GM19043 (cell line): Measurements from ENCODE around the gene SNRPA.

Source experiments
- ATAC-seq: cut with Tn5 transposase; IDR thresholded peaks from one replicate; pipeline ENCODE4 v1.9.1; 2021; ENCODE audit warnings: low read depth; ENCODE audit not compliant: unreplicated experiment

The SNRPA gene

DNA sequence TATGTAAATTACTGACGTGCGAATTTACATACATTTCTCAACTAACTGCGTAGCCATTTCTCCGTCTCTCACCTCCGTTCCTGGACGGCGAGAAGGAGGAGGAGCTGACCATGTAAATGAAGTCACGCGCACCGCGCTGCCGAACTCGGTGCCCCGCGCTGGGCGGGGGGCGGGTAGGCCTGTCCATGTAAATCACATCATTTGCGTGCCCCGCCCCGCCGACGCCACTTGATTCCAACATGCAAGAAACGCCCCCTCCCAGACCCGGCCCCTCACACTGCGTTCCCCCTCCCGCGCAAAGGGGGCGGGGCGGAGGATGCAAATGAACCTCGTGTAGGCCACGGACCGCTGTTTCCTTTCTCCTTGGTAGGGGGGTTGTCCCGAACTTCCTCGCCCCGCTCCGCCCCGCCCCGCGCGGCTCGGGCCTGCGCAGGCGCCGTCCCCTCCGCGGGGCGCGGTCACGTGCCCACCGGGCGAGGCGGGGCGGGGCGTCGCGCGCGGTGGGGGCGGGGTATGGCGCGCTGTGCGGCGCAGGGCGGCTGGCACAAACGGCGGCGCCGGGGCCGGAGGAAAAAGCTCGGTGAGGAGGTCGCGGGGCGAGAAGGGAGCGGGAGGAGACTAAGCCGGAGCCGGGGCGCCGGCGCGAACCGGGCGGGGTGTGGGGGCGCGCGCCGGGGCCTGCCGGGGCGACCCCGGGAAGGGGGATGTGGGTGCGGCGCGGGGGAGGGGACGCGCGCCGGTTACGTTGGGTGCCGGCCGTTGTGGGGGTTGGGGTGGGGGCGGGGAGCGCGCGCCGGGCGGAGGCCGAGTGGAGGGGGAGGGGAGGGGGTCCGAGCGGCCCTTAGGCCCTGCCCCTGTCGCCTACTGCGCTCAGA is 47.9 kb downstream of the SNRPA start, which contains the start of gene EGLN2:
Gene EGLN2, plus strand, starts transcription at position 509 of the 875 bp plus-strand sequence. CDS start 1,382 bp downstream, outside the sequence.
- peak; percentile 67 for ATAC-seq

DNA sequence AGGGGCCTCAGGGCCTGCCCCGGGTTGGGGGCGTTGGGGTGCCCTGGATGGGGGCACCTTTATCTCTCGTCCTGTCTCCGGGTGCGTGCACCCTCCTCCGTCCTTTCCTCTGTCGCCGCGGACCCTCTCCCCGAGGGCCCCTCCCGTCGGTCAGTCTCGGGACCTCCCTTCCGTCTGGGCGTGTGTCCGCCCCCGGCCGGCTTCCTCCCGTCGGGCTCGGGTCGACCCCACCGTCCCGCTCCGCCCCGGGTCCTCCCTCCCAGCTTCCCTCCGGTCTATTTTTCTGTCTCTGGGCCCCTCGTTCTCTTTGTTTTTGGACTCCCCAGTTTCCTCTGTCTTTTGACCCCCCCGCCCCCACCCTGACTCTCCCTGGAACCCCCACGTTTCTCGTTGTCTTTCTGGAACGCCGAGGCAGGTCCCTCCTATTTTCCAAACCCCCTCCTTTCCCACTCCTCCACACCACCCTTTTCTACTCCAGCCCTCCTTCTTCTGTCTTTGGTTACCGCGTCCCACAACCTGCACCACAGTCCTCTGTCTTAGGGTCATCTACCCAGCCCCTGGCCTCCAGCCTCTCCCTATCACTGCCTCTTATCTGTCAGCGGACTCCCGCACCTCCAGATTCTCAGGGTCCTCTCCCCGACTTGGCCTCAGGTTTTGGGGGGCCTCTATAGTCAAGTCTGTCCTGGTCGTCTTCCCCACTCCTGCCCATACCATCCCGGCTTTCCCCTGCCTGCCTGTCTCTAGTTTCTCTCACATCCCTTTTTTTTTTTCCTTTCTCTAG is 48.7 kb downstream of the SNRPA start:
- no peak for ATAC-seq

DNA sequence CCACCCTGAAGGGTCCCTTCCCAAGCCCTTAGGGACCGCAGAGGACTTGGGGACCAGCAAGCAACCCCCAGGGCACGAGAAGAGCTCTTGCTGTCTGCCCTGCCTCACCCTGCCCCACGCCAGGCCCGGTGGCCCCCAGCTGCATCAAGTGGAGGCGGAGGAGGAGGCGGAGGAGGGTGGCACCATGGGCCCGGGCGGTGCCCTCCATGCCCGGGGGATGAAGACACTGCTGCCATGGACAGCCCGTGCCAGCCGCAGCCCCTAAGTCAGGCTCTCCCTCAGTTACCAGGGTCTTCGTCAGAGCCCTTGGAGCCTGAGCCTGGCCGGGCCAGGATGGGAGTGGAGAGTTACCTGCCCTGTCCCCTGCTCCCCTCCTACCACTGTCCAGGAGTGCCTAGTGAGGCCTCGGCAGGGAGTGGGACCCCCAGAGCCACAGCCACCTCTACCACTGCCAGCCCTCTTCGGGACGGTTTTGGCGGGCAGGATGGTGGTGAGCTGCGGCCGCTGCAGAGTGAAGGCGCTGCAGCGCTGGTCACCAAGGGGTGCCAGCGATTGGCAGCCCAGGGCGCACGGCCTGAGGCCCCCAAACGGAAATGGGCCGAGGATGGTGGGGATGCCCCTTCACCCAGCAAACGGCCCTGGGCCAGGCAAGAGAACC is 49.5 kb downstream of the SNRPA start:
- ATAC-seq: no peak

DNA sequence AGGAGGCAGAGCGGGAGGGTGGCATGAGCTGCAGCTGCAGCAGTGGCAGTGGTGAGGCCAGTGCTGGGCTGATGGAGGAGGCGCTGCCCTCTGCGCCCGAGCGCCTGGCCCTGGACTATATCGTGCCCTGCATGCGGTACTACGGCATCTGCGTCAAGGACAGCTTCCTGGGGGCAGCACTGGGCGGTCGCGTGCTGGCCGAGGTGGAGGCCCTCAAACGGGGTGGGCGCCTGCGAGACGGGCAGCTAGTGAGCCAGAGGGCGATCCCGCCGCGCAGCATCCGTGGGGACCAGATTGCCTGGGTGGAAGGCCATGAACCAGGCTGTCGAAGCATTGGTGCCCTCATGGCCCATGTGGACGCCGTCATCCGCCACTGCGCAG is 50.0 kb downstream of the SNRPA start:
- no peak for ATAC-seq

DNA sequence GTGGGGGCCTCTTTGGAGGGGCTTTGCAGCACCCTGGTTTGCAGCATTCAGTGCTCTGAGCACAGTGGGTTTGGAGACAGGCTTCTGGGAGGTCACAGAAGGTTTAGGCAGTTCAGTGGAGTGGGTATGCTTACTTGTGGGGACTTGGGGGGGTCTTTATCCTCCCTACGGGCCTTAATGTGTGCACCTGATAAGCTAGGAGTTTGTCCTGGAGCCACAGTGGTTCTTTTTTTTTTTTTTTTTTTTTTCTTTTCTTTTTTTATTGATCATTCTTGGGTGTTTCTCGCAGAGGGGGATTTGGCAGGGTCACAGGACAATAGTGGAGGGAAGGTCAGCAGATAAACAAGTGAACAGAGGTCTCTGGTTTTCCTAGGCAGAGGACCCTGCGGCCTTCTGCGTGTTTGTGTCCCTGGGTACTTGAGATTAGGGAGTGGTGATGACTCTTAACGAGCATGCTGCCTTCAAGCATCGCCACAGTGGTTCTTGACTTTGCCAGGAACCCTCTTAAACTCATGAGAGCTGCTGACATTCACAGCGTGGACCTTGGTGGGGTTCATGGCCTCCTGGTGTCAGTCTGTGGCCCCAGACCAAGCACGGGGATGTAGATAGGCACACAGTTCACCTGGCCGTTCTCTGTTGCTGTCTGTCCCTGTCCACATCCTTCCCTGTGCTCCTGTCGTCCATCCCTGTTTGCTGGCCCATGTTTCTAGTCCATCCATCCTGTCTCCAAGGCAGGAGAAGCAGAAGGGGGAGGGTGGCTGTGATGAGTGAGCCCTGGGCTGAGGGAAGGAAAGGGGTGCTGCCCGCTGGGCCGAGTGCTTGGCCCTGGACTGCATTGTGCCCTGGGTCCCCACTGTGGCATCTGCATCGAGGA is 50.7 kb downstream of the SNRPA start:
- ATAC-seq: no peak

DNA sequence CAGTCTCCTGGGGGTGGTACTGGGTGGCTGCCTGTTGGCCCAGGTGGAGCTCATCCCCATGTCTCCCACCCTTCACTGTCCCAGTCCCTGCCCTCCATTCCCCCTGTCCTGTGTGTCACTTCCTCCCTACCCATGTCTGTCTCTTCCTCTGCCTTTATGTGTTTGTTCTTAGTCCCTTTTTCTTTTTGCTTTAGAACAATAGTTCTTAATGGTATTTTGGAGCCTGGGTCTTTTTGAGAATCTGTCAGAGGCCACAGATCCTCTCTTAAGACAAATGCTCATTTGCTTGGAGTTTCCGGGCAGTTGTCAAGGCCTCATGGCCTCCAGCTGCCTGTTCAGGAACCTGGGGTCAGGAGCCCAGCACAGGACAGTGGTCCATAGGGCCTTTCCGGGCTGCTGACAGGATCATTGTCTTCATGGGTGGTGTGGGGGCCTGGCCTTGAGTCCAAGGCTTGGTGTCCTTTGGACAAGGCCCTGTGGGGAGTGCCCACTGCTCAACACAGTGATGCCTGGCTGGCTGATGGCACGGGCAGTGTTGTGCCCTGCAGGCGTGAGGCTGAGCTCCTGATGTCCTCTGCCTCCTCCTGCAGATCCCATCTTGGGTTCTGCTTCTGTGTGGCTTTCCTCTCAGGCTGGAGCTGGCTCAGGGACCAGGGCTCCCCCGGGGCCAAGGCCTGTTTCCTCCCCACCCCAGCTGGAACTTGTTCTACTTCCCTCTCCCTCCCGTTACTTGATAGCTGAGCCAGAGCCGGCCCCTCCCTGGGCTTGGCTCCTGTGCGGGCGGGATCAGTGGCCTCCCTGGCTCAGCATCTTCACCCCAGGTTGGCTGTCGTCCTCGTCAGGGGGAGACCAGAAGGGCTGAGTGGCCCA is 51.5 kb downstream of the SNRPA start:
- ATAC-seq: no peak

DNA sequence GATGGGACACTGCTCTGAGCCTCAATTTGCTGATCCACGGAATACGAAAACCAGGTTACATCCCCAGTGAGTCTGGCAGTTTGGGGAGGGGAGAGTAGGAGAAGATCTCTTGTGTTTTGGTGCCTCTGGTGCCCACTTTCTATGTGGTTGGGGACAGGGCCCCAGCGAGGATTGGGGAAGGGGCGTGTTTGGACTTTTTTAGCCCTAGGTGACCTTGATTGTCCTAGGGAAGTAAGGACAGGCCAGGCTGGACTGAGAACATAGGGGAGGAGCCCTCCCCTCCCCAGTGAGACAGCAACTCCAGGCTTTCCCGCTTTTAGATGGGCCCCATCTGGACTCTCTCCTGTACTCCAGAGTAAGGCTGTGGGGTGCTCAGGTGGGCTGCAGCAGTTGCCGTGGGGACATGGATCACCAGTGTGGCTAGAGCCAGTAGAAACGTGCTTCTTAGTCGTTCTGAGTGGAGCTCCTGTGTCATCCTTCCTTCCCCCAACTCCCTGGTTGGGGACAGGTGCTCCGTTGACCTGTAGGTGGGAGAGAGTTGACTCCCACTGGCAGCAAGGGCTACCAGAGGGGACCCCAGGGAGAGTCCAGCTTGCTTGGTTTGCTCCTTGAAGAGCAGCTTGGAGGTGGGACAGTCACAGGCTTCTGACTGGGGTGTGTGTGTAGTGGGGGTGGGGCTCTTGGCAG is 52.3 kb downstream of the SNRPA start:
- no peak for ATAC-seq

DNA sequence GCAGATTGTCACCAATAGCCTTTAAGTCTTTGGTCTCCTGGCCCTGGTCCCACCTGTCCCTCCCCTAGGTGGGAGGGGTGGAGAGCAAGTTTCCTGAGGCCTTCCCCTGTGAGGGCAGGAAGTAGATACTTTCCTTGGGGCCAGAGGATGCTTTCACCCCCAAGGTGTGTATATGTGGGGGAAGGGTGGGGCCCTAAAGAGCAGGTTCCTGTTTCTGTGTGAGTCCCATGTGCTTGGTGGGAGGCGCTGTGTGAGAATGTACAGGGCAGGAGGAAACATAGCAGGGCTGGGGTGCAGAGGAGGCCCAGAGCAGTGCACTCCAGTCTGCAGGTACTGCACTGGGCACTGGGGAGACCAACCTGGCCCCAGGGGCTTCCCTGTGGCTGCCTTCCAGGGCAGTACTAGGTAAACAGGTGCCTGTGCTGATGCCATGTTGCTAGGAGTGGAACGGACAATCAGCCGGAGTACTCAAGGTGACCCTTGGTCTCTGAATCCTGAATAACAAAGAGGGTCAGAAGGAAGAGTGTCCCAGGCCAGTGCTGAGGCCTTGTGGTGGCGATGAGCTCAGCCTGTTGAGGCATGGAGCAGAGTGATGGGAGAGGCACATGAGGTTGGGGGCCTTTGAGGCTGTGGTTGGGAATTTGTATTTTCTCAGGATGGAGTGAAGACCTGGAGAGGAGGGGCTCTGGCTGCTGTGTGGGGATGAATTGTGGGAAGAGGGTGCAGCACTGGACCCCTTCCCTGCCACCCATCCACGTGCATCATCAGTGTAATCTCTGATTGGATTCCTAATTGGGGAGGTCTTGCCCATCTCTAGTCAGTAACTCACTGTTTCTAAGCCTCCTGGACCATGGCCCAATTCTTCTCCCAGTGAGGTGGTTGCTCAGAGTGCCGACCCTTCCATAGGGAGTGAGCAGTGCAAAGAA is 53.1 kb downstream of the SNRPA start:
- peak; percentile 38 for ATAC-seq

DNA sequence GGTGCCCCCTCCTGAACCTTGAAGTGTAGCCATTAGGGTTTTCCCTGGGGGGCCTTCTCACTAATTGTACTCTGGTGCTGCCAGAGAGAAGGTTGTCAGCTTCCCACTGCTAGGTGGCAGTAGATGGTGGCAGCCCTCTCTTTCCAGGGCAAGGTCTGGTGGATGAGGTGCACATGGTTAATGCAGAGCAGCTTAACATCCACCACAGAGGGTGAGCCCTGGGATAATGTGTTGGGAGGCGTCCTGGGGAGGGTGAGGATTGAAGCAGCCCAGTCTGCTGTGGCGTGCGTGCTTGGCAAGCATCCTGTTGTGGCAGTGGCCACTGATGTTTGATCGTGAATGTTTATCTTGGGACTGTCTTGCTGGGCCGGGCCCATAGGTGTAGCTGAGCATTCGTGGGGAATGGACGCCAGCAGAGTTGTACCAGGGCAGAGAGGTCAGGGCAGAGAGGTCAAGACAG is 53.8 kb downstream of the SNRPA start:
- no peak for ATAC-seq

DNA sequence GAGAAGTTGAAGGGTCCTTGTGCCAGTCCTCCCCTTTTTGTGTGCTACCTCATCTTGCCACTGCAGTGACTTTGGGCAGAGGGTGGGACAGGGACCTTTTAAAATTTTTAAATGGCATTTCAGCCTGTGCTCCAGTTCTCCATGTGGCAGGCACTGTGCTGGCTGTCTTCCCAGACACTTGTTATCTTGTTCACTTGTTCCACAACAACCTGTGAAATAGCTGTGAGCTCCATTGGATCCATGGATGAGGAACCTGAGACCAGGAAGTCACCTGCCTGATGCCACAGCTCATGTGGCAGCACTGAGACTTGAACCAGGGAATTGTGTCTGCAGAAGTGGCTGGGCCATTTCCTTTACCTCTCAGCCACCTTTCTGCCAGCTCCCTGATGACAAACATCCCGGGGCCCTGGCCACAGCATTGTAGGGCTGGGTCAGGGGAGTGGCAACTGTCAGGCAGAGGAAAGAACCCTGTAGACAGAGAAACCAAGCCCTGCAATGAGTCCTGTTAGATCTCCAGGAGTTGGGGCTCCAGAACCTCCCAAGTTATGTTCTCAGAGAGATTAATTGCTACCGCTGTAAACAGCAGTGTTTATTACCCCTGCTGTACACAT is 54.4 kb downstream of the SNRPA start:
- no peak for ATAC-seq

DNA sequence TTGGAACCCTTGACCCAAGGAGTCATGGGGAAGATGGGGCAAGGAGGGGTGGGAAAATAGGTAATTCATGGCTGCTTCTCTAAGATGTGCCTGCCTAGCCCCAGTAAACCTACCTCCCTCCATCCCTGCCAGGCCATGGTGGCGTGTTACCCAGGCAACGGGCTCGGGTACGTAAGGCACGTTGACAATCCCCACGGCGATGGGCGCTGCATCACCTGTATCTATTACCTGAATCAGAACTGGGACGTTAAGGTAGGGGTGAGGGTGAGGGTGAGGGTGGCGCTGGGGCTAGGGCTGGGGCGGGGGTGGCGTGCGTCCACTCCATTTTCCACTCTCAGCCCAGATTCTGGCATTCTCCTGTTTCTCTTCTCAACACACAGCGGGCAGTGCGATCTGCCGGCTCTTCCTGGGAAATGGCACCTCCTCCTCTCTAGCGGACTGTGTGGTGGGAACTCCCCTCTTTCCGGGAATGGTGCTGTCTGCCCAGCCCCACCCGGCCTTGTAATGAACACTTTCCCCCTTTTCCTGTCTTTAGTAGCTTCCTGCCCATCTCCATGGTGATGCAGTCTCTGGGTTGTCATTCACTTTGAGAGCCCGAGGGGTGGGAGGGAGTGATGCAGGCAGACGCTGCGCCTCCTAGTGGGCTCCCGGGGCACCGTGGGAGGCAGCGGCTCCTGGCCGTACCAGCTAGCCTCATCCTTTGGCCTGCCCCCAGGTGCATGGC is 55.6 kb downstream of the SNRPA start:
- no peak for ATAC-seq

DNA sequence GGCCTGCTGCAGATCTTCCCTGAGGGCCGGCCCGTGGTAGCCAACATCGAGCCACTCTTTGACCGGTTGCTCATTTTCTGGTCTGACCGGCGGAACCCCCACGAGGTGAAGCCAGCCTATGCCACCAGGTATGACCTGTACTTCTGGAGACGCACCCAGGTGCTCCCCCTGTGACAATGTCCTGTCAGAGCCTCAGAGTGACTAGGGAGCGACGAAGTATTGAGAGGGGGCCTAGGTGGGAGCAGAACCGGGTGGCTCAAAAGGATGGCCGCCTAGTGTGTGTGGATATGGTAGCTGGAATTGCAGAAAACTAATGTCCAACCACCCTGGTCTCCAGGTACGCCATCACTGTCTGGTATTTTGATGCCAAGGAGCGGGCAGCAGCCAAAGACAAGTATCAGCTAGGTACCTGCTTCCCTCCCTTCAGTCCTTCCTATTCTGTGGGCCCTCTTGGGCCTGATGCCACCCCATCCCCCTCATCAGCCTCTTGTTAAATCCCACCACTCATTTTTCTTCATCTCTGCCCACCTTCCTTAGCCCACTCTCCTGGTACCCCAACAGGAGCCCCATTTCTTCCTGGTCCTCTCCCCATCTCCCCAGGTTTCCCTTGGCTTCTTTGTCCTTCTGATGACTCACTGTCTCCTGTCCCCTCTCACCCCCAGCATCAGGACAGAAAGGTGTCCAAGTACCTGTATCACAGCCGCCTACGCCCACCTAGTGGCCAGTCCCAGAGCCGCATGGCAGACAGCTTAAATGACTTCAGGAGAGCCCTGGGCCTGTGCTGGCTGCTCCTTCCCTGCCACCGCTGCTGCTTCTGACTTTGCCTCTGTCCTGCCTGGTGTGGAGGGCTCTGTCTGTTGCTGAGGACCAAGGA is 56.4 kb downstream of the SNRPA start:
- ATAC-seq: no peak

DNA sequence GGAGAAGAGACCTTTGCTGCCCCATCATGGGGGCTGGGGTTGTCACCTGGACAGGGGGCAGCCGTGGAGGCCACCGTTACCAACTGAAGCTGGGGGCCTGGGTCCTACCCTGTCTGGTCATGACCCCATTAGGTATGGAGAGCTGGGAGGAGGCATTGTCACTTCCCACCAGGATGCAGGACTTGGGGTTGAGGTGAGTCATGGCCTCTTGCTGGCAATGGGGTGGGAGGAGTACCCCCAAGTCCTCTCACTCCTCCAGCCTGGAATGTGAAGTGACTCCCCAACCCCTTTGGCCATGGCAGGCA is 57.0 kb downstream of the SNRPA start:
- no peak for ATAC-seq

DNA sequence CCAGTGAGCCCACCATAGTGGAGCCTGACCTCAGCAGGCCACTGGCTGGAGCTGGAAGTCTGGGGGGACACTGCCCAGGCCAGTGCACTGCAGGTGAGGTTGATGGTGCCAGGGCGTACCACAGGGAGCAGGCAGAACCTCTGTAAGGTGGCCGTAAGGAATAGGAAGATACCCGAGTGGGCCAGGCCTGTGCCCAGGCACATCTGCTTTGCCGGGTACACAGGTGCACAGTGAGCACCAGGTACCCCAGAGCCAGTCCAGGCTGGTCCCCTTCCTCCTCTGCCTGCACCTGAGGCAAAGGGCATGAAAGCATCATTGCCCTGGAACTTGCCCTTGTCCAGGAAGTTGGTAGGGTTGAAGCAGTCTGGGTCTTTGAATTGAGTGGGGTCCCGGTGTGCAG is 57.5 kb downstream of the SNRPA start:
- no peak for ATAC-seq

DNA sequence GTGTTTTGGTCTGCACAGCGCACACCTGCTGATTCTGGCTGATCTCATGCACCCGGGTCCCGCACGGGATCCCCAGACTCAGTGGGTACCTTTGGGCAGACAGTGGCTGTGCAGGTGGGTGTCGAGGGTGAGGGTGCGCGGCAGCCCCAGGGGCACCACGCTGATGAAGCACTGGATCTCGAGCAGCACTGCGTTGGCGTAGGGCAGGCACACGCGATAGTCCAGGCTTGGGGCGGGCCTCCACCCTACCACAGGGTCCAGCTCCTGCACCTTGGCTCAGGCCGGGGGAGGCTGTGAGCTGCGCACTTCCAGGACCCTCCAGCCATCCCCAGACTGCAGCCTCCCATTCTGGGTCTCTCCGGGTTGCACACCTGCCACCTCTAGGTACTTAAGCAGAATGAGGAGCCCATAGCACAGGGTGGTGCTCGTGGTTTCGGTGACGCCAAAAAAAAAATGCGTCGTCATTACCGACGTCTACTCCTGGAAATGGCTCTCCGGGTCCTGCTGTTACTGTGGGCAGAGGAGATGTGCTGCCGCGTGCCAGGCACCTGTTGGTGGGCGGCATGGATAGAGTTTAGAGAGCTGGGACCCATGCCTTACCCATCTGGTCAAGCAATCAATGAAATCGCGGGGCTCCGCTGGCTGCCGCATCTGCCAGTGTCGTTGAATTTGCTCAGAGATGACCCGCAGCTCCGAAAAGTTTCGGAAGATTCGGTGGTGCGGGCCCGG is 58.5 kb downstream of the SNRPA start:
- no peak for ATAC-seq
